PFSK-1 (cell line): ENCODE results near the gene ZBTB32.

Experiments used
- FOXP2 ChIP-seq: optimal IDR thresholded peaks from 2 replicates; pipeline ENCODE3; 2011; ENCODE audit warnings: borderline replicate concordance, control low read depth, inconsistent platforms; ENCODE audit not compliant: insufficient read depth; ENCODE audit errors: extremely low read length, extremely low read depth
- POLR2AphosphoS5 ChIP-seq: IDR thresholded peaks from 2 replicates; pipeline ENCODE4 v1.6.1; 2012; ENCODE audit warnings: low read depth, mild to moderate bottlenecking, control low read depth, low read length, moderate library complexity
- SIN3A ChIP-seq: IDR thresholded peaks from 2 replicates; pipeline ENCODE4 v1.6.1; 2012; ENCODE audit warnings: mild to moderate bottlenecking, low read length, moderate library complexity, borderline replicate concordance; ENCODE audit not compliant: insufficient read depth
- TAF1 ChIP-seq: IDR thresholded peaks from 2 replicates; pipeline ENCODE4 v1.6.1; 2012; ENCODE audit warnings: low read length, control low read depth, borderline replicate concordance; ENCODE audit not compliant: insufficient read depth
- TF ChIP-seq, protein P1 (sequence below), 2 experiments: IDR thresholded peaks; 2 replicates each; pipeline versions ENCODE4 v1.6.1 to v1.8.0; 2011 to 2012; ENCODE audit warnings: low read depth in 2 of 2, low read length in 2 of 2, control low read depth in 1 of 2, inconsistent platforms in 1 of 2, mild to moderate bottlenecking in 1 of 2, moderate library complexity in 1 of 2; ENCODE audit not compliant: insufficient read depth in 1 of 2

DNA sequence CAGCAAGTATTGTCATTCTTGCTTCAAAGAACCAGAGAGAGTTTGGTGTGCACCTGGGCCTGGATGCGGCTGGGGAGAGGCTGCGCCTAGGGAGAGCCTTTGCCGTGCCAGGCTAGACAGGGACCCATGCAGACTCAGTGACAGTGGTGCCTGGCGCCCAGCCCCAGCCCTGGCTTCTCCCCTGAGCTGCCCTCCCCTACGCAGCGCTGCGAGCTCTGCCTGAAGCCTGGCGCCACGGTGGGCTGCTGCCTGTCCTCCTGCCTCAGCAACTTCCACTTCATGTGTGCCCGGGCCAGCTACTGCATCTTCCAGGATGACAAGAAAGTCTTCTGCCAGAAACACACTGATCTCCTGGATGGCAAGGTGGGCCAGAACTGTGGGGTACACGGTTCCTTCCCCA is 25.4 kb downstream of the ZBTB32 start:
- TF ChIP-seq TAF1 (no peak), POLR2AphosphoS5 (no peak), SIN3A (no peak), FOXP2 (no peak)
- TF ChIP-seq, protein P1, sequence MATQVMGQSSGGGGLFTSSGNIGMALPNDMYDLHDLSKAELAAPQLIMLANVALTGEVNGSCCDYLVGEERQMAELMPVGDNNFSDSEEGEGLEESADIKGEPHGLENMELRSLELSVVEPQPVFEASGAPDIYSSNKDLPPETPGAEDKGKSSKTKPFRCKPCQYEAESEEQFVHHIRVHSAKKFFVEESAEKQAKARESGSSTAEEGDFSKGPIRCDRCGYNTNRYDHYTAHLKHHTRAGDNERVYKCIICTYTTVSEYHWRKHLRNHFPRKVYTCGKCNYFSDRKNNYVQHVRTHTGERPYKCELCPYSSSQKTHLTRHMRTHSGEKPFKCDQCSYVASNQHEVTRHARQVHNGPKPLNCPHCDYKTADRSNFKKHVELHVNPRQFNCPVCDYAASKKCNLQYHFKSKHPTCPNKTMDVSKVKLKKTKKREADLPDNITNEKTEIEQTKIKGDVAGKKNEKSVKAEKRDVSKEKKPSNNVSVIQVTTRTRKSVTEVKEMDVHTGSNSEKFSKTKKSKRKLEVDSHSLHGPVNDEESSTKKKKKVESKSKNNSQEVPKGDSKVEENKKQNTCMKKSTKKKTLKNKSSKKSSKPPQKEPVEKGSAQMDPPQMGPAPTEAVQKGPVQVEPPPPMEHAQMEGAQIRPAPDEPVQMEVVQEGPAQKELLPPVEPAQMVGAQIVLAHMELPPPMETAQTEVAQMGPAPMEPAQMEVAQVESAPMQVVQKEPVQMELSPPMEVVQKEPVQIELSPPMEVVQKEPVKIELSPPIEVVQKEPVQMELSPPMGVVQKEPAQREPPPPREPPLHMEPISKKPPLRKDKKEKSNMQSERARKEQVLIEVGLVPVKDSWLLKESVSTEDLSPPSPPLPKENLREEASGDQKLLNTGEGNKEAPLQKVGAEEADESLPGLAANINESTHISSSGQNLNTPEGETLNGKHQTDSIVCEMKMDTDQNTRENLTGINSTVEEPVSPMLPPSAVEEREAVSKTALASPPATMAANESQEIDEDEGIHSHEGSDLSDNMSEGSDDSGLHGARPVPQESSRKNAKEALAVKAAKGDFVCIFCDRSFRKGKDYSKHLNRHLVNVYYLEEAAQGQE (IDR thresholded peaks at IDR 0.05; ENCODE audit: insufficient read depth in 1 of 2, low read depth in 2 of 2, low read length in 2 of 2): no peak
